Central memory CD8-positive, alpha-beta T cell (primary cell): Measurements from ENCODE around the gene CLMN.

Experiments
- ATAC-seq: fragments of 150-1000 bp; cut with Tn5 transposase; replicated peaks from 2 replicates; pipeline ENCODE4 v1.10.0; 2022; ENCODE audit warnings: mild to moderate bottlenecking, moderate FRiP score, moderate number of reproducible peaks; ENCODE audit not compliant: poor library complexity, severe bottlenecking; ENCODE audit errors: extremely low read depth
- DNase-seq, 2 donors: peaks; one replicate each; pipeline ENCODE4 v3.0.0; 2021; ENCODE audit warnings: low spot score in 2 of 2
- H3K27ac Mint-ChIP-seq: one replicate; pipeline ENCODE4 v1.8.0; 2022; ENCODE audit warnings: low read depth, mild to moderate bottlenecking, moderate library complexity, mixed read lengths
- H3K27me3 Mint-ChIP-seq: one replicate; pipeline ENCODE4 v1.8.0; 2022; ENCODE audit warnings: mixed read lengths
- H3K36me3 Mint-ChIP-seq: one replicate; pipeline ENCODE4 v1.8.0; 2022; ENCODE audit warnings: mild to moderate bottlenecking, moderate library complexity, mixed read lengths; ENCODE audit not compliant: insufficient read depth
- H3K4me1 Mint-ChIP-seq: one replicate; pipeline ENCODE4 v1.8.0; 2022; ENCODE audit warnings: mixed read lengths
- H3K4me3 Mint-ChIP-seq: one replicate; pipeline ENCODE4 v1.8.0; 2022; ENCODE audit warnings: mild to moderate bottlenecking, moderate library complexity, mixed read lengths
- H3K9me3 Mint-ChIP-seq: one replicate; pipeline ENCODE4 v1.8.0; 2022; ENCODE audit warnings: mixed read lengths

CLMN gene

DNA sequence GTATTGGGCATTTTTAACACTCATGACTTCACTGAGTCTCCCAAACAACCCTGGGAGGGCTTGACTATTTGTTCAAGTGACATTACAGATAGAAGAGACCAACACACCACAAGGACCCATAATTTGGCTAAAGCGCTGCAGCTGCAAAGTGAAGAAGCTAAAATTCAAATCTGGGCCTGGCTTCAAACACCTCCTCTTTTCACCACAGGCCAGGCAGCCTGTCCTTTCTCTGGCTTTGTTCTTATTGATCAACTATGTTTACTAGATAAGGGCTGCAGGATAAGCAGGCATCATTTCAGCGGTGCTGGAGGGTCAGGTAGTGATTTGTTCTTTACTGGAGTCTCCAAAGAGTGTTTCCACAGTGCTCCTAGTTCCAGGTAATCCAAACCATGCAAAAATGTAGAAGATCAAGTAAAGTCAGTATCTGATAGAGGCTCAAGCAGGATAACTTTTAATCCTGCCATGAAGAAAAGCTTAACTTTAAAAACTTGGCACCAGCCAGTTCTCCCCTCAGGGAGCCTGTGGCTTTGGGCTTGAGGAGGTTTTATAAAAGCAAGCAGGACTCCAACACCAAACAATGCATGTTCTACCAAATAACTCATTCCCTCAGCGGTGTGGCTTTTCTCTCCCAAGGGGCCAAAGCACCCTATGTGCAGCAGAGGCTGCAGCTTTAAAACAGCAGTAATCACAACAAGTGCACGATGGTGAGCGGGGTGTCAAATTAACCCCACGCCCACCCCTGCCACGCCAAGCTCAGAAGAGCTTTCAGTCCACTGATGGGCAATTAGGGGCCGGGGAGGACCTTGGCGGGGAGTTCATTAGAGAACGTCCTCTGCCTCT, 16.8 kb downstream of the CLMN start:
- ATAC-seq: no peak
- Mint-ChIP-seq H3K36me3 (no peaks in the 10 kb centered on the region), H3K27me3 (peaks cover 51% of the 10 kb centered on the region), H3K4me3 (no peak overlapping the region), H3K4me1 (no peaks in the 10 kb centered on the region), H3K9me3 (no peaks in the 10 kb centered on the region), H3K27ac (no peak overlapping the region)
- DNase-seq: no peak

DNA sequence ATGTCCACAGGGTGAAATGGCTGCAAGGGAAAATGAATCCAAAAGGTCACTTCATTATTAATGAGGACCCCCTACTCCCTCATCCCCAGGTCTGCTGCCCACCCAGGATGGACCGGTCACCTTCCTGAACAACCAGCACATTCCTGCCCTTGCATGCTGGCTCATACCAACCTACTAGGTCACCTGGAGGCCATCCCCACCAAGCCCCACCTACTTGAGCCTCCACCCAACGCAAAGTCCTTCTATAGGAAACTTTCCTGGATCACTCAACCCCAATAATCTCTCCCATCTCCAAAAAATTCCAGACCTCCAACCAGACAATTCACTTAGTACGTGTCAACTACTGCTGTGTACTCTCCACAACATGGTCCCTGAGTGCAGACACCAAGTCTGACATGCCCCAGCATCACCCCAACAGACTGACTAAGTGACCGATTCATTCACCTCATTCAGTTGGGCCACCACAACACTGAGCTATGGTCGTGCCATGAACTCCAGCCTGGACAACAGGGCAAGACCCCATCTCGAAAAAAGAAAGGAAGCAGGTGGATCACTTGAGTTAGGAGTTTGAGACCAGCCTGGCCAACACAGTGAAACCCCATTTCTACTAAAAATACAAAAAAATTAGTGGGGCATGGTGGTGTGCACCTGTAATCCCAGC, 18.1 kb downstream of the CLMN start:
- Mint-ChIP-seq H3K9me3 (no peaks in the 10 kb centered on the region), H3K4me1 (no peaks in the 10 kb centered on the region), H3K4me3 (no peak overlapping the region), H3K27me3 (peaks cover 42% of the 10 kb centered on the region), H3K27ac (no peak overlapping the region), H3K36me3 (no peaks in the 10 kb centered on the region)
- DNase-seq (no peak), ATAC-seq (no peak)

GRCh38 chr14:95300697-95301526, 18.8 kb downstream of the CLMN start:
- H3K36me3 Mint-ChIP-seq: no peaks in the 10 kb centered on the region
- peaks cover 42% of the 10 kb centered on the region for H3K27me3 Mint-ChIP-seq
- no peak for ATAC-seq
- H3K9me3 Mint-ChIP-seq: no peaks in the 10 kb centered on the region
- no peak overlapping the region for H3K4me3 Mint-ChIP-seq
- no peaks in the 10 kb centered on the region for H3K4me1 Mint-ChIP-seq
- DNase-seq: no peak
- no peak overlapping the region for H3K27ac Mint-ChIP-seq

GRCh38 chr14:95300002-95300696, 19.6 kb downstream of the CLMN start:
- Mint-ChIP-seq H3K27ac (no peak overlapping the region), H3K4me1 (no peaks in the 10 kb centered on the region), H3K4me3 (no peak overlapping the region), H3K9me3 (no peaks in the 10 kb centered on the region), H3K27me3 (peaks cover 44% of the 10 kb centered on the region), H3K36me3 (no peaks in the 10 kb centered on the region)
- DNase-seq: no peak
- ATAC-seq: no peak

DNA sequence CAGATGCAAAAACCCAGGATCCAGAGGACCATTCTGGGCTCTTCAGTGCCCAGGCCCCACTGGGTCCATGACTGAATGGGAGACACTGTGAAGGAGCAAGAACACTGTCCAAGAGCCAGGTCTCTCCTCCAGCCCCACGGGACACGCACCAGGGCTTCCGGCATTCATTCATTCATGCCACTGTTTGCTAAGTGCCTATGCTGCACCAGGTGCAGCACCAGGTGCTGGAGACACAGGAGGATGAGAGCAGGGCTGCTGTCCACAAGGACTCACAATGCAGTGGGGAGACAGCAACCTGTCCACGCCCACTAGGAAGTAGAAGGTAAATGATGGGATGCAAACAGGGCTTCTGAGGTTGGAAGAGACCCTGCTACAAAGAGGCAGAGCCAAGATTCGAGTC, 20.4 kb downstream of the CLMN start:
- no peaks in the 10 kb centered on the region for H3K4me1 Mint-ChIP-seq
- no peak overlapping the region for H3K27ac Mint-ChIP-seq
- no peak overlapping the region for H3K4me3 Mint-ChIP-seq
- ATAC-seq (no peak), DNase-seq (no peak)
- no peaks in the 10 kb centered on the region for H3K36me3 Mint-ChIP-seq
- no peaks in the 10 kb centered on the region for H3K9me3 Mint-ChIP-seq
- peaks cover 52% of the 10 kb centered on the region for H3K27me3 Mint-ChIP-seq

GRCh38 chr14:95297832-95298231, 21.9 kb downstream of the CLMN start:
- H3K27ac Mint-ChIP-seq: no peak overlapping the region
- H3K4me1 Mint-ChIP-seq: no peaks in the 10 kb centered on the region
- DNase-seq (no peak), ATAC-seq (no peak)
- H3K27me3 Mint-ChIP-seq: peaks cover 60% of the 10 kb centered on the region
- no peaks in the 10 kb centered on the region for H3K36me3 Mint-ChIP-seq
- no peaks in the 10 kb centered on the region for H3K9me3 Mint-ChIP-seq
- H3K4me3 Mint-ChIP-seq: no peak overlapping the region

DNA sequence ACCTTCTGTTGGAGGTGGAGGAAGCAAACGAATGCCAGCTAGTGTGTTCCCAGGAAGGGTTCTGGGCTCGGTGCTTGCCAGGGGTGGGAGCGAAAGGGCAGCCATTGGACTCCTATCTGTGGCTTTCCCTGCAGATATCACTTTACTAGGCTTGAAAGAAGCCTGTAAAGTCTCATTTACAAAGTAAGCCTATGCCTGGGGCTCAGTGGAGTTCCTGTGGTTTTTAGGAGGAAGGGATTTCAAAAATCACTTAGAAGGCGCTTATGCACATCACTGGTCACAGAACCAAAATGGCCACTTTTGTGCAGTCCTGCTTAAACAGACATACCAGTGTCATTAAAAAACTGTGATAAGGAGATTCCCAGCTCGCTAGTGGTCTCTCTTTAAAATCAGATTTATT, 22.7 kb downstream of the CLMN start:
- peaks cover 58% of the 10 kb centered on the region for H3K27me3 Mint-ChIP-seq
- no peaks in the 10 kb centered on the region for H3K4me1 Mint-ChIP-seq
- no peak for DNase-seq
- no peak overlapping the region for H3K27ac Mint-ChIP-seq
- H3K4me3 Mint-ChIP-seq: no peak overlapping the region
- ATAC-seq: no peak
- H3K9me3 Mint-ChIP-seq: no peaks in the 10 kb centered on the region
- no peaks in the 10 kb centered on the region for H3K36me3 Mint-ChIP-seq

DNA sequence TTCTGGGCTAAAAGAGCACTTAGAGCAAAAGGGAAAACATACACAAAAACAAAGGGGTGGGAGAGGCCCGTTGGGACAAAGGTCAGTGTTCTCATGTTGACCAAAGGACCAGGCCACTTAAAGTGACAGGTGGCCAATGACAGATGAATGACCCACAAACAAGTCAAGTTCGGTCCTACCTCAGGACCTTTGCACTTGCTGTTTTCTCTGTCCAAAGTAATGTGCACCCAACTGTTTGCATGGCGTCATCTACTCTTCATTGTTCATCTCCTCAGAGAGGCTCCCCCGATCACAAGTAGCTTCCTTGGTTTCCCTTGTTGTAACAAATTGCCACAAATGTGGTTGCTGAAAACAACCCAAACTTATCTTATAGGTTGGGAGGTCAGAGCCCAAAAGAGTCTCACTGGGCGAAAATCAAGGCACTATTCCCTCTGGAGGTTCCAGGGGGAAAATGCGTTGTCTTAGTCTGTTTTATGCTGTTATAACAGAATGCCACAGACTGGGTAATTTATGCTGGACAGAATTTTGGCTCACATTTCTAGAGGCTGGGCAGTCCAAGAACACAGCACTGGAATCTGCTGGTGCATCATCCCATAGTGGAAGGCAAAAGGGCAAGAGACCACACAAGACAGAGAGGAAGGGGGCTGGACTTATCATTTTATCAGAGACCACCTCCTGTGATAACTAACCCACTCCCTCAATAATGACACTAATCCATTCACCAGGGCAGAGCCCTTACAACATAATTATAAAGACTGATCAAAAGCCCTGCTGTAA, 23.9 kb downstream of the CLMN start:
- no peaks in the 10 kb centered on the region for H3K9me3 Mint-ChIP-seq
- H3K27me3 Mint-ChIP-seq: peaks cover 47% of the 10 kb centered on the region
- ATAC-seq (no peak), DNase-seq (no peak)
- no peaks in the 10 kb centered on the region for H3K4me1 Mint-ChIP-seq
- peaks cover 2% of the 10 kb centered on the region for H3K36me3 Mint-ChIP-seq
- no peak overlapping the region for H3K27ac Mint-ChIP-seq
- no peak overlapping the region for H3K4me3 Mint-ChIP-seq

- no peaks in the 10 kb centered on the region for H3K4me1 Mint-ChIP-seq
- no peak overlapping the region for H3K4me3 Mint-ChIP-seq
- no peak for ATAC-seq
- H3K27me3 Mint-ChIP-seq: peaks cover 47% of the 10 kb centered on the region
- H3K36me3 Mint-ChIP-seq: peaks cover 2% of the 10 kb centered on the region
- H3K9me3 Mint-ChIP-seq: no peaks in the 10 kb centered on the region
- no peak overlapping the region for H3K27ac Mint-ChIP-seq
- DNase-seq: no peak
Observed at GRCh38 chr14:95294834-95295599, 24.7 kb downstream of the CLMN start.

DNA sequence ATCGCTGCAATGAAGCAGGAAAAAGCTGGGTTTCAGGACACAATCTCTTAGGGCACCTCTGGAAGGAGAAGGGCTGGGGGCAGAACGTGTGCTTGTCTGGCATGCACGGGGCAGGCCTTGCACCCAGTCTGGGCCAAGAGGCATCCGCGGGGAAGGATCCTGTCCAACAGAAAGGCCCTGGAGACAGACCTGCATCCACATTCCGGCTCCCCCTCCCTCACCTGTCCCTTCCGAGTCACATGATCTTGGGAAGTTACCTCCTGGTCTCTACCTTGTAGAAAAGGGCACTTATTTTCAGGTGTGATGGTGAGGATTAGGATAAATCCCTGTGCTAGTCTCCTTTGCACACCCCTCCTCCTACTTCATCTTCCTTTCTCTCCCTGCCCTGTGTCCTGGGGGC, 25.4 kb downstream of the CLMN start:
- peaks cover 2% of the 10 kb centered on the region for H3K36me3 Mint-ChIP-seq
- no peaks in the 10 kb centered on the region for H3K4me1 Mint-ChIP-seq
- ATAC-seq (no peak), DNase-seq (no peak)
- peaks cover 46% of the 10 kb centered on the region for H3K27me3 Mint-ChIP-seq
- no peaks in the 10 kb centered on the region for H3K9me3 Mint-ChIP-seq
- H3K27ac Mint-ChIP-seq: no peak overlapping the region
- no peak overlapping the region for H3K4me3 Mint-ChIP-seq

DNA sequence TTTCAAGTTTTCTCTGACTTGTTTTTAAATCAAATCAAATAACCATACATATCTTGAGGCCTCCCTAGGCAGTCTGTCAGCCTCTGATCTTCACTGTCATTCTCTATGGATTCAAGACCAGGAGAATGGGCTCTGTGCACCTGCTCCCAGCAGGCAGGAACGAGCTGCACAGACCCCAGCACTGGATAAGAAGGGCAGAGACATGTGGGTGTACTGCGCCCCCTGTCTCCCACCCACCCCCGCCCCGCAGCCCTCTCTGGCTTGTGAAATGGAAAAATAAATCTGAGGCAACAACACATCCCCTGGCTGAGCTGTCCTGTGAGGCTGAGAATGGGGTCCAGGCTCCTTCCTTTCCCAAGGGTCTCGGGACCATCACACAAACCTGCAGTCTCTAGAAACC, 26.3 kb downstream of the CLMN start:
- no peak for DNase-seq
- no peak for ATAC-seq
- H3K4me3 Mint-ChIP-seq: no peak overlapping the region
- H3K9me3 Mint-ChIP-seq: no peaks in the 10 kb centered on the region
- H3K36me3 Mint-ChIP-seq: peaks cover 2% of the 10 kb centered on the region
- H3K27ac Mint-ChIP-seq: no peak overlapping the region
- H3K27me3 Mint-ChIP-seq: peaks cover 52% of the 10 kb centered on the region
- H3K4me1 Mint-ChIP-seq: no peaks in the 10 kb centered on the region
